Stimulated activated CD8-positive, alpha-beta memory T cell treated with anti-CD3 and anti-CD28 coated beads, Interleukin-15, amount 100 ng/mL, for 48 hours (primary cell): Measurements from ENCODE around the gene EZR.

Experiments
- DNase-seq, 2 donors: peaks; one replicate each; pipeline ENCODE4 v3.0.0-alpha.2; 2020; ENCODE audit warnings: low read depth in 2 of 2

The EZR gene

GRCh38 chr6:158735009-158735408 is 84.2 kb downstream of the EZR start:
- no peak for DNase-seq

- no peak for DNase-seq
Observed at GRCh38 chr6:158730541-158730907, 88.6 kb downstream of the EZR start.

- DNase-seq = no peak
Observed at GRCh38 chr6:158729906-158730540, 89.1 kb downstream of the EZR start.

GRCh38 chr6:158725704-158726103 is 93.5 kb downstream of the EZR start:
- DNase-seq = no peak

GRCh38 chr6:158722176-158722729 is 96.9 kb downstream of the EZR start:
- no peak for DNase-seq

GRCh38 chr6:158718461-158719046 is 100.6 kb downstream of the EZR start:
- no peak for DNase-seq

GRCh38 chr6:158717341-158718330 is 101.5 kb downstream of the EZR start:
- DNase-seq = no peak
